ENCODE data around the gene CLDN18. TPM values are rescaled to one million over a fixed set of nuclear protein-coding genes. Genes with fewer than 3 reads are reported as not detected.

CLDN18 gene
- total RNA-seq, 1 donor = not detected

DNA sequence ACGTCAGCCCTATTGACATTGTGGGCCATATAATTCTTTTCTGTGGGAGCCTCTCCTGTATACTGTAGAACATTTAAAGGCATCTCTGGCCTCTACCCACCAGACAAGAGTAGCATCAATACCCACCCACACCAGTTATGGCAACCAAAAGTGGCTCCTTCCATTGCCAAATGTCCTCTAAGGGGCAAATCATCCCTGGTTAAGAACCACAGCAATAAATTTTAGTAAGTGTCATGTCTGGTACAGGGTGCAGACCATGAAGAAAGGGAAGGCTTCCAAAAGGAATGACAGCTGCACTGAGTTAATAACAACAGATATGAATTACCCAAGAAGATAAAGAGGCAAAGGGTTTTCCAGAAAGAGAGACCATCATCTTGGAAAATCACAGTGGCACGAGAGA is 6.9 kb upstream of the CLDN18 start:
- no peak overlapping the region for H3K4me3 ChIP-seq (ENCODE audit: low read depth, low read length)
- DNase-seq (ENCODE audit: low read depth) = no peak
- no peak for TF ChIP-seq CTCF (IDR thresholded peaks at IDR 0.05; ENCODE audit: insufficient read depth, low read length)

- DNase-seq (ENCODE audit: low read depth) = no peak
- TF ChIP-seq CTCF (IDR thresholded peaks at IDR 0.05; ENCODE audit: insufficient read depth, low read length) = no peak
- no peak overlapping the region for H3K4me3 ChIP-seq (ENCODE audit: low read depth, low read length)
These were observed 4.3 kb upstream of the CLDN18 start for GRCh38 chr3:138005627-138006026.

DNA sequence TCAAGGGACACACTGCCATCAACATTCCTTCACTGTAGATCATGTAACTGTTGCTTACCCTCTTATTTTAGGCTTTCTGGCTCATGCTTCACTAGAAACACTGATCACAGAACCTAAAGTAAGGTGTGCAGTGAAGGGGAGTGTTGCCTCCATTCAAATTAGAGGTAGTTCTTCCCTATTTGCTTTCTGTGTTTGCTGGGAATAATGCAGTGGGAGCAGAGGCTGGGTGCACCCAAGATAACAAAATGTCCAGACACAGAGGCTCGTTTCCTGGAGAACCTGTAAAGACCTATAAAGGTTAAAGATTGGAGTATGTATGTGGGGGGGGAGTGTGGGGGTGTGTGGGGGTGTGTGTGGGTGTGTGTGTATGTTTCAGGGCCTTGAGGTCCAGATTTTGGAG is 2.1 kb upstream of the CLDN18 start:
- TF ChIP-seq CTCF (IDR thresholded peaks at IDR 0.05; ENCODE audit: insufficient read depth, low read length) = no peak
- no peak overlapping the region for H3K4me3 ChIP-seq (ENCODE audit: low read depth, low read length)
- no peak for DNase-seq (ENCODE audit: low read depth)

- no peak overlapping the region for H3K4me3 ChIP-seq (ENCODE audit: low read depth, low read length)
- TF ChIP-seq CTCF (IDR thresholded peaks at IDR 0.05; ENCODE audit: insufficient read depth, low read length) = no peak
- DNase-seq (ENCODE audit: low read depth) = no peak
These were observed 267 bp downstream of the CLDN18 start for GRCh38 chr3:138010273-138010590.

DNA sequence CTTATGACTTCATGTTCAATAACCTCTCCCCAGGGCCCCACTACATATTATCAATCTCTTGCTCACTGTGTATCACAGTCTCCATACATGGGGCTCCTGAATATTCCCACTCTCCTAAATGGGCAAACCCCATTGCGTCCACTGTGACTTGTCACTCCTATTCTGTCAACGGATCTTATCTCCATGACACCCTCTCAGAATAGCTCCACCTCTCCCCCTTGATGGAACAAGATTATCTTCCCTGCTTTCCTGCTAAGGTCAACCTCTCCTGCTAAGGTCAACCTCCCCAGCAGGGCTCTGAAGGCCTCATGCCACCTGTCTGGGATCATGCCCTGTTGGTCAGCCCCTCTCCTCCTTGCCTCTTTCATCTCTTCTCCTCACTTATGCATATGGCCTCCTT is 1.8 kb downstream of the CLDN18 start:
- TF ChIP-seq CTCF (IDR thresholded peaks at IDR 0.05; ENCODE audit: insufficient read depth, low read length) = no peak
- H3K4me3 ChIP-seq (ENCODE audit: low read depth, low read length) = no peak overlapping the region
- no peak for DNase-seq (ENCODE audit: low read depth)

DNA sequence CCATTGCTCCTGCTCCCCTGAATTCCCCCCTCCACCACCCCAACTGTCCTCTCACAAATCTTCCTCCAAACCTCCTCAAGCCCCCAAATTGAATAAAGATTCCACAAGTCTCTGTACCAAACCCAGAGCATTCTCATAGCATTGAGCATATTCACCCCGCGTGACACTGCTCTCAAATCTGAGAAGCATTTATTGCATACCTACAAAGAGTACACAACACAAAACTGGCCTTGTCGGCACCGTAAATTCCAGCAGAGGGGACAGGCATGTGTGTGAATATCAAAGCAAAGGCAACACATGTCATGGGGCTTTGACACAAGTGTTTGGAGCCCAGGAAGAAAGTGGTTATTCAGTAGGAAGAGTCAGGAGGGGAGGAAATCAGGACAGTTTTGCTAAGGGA is 2.6 kb downstream of the CLDN18 start:
- DNase-seq (ENCODE audit: low read depth) = no peak
- no peak for TF ChIP-seq CTCF (IDR thresholded peaks at IDR 0.05; ENCODE audit: insufficient read depth, low read length)
- H3K4me3 ChIP-seq (ENCODE audit: low read depth, low read length) = no peak overlapping the region

- no peak for TF ChIP-seq CTCF (IDR thresholded peaks at IDR 0.05; ENCODE audit: insufficient read depth, low read length)
- no peak for DNase-seq (ENCODE audit: low read depth)
- no peak overlapping the region for H3K4me3 ChIP-seq (ENCODE audit: low read depth, low read length)
These were observed 6.1 kb downstream of the CLDN18 start for GRCh38 chr3:138016065-138016464.

All from fibroblast of the aortic adventitia (primary cell).